ENCODE measurements around the gene GKN1.

Gene GKN1

DNA sequence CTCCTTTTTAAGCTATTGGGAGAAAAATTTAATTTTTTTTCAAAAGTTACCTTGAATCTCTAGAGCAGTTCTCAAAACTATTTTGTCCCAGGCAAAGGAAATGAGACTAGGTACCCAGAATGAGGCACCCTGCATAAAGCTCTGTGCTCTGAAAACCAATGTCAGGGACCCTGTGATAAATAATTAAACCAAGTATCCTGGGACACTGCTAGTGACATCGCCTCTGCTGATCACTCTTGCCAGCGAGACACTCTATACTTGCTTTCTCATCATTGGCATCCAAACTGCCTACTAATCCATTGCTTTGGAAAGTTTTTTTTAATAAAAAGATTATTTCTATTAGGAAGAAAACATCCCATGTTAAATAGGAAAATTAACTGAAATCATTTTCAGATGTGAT lies 1.4 kb downstream of the GKN1 start:
- Histone ChIP-seq H3K27me3 (peaks cover 3% of the 10 kb centered on the region; the same call in 1 of the 2 replicates), H3K4me1 (no peaks in the 10 kb centered on the region), H3K36me3 (no peaks in the 10 kb centered on the region), H3K9me3 (no peaks in the 10 kb centered on the region), H3K4me3 (ENCODE audit: low read depth, low read length) (no peak overlapping the region)
- no peak for DNase-seq
- TF ChIP-seq, protein P1, sequence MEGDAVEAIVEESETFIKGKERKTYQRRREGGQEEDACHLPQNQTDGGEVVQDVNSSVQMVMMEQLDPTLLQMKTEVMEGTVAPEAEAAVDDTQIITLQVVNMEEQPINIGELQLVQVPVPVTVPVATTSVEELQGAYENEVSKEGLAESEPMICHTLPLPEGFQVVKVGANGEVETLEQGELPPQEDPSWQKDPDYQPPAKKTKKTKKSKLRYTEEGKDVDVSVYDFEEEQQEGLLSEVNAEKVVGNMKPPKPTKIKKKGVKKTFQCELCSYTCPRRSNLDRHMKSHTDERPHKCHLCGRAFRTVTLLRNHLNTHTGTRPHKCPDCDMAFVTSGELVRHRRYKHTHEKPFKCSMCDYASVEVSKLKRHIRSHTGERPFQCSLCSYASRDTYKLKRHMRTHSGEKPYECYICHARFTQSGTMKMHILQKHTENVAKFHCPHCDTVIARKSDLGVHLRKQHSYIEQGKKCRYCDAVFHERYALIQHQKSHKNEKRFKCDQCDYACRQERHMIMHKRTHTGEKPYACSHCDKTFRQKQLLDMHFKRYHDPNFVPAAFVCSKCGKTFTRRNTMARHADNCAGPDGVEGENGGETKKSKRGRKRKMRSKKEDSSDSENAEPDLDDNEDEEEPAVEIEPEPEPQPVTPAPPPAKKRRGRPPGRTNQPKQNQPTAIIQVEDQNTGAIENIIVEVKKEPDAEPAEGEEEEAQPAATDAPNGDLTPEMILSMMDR (IDR thresholded peaks at IDR 0.05; ENCODE audit: low read depth, low read length), result no peak

DNA sequence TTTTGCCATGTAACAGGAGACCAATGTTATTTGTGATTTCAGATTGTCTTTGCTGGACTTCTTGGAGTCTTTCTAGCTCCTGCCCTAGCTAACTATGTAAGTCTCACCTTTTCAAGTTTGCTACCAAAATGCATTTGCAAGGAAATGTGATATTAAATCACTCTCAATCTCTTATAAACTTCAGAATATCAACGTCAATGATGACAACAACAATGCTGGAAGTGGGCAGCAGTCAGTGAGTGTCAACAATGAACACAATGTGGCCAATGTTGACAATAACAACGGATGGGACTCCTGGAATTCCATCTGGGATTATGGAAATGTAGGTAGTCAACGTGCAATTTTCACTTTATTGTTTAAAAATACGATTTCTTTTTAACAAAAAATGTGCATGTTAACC lies 3.0 kb downstream of the GKN1 start:
- TF ChIP-seq, protein P1 (IDR thresholded peaks at IDR 0.05; ENCODE audit: low read depth, low read length), result no peak
- Histone ChIP-seq H3K36me3 (no peaks in the 10 kb centered on the region), H3K4me1 (no peaks in the 10 kb centered on the region)

DNA sequence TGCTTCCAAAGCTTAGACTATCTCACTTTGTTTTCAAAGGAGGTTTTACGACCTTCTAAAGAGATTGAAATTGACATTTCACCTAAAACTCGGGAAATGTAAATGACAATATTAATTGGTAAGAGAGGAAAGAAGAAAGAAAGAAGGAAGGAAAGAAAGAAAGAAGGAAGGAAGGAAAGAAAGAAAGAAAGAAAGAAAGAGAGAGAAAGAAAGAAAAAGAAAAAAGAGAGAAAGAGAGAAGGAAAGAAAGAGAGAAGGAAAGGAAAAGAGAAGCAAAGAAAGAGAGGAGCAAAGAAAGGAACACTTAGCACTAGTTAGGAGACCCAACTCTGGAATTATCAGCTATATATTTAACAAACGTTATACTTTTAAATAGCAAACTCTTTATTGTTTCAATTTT lies 3.7 kb downstream of the GKN1 start:
- Histone ChIP-seq H3K4me3 (ENCODE audit: low read depth, low read length) (no peak overlapping the region), H3K36me3 (no peaks in the 10 kb centered on the region), H3K9me3 (no peaks in the 10 kb centered on the region), H3K4me1 (no peaks in the 10 kb centered on the region), H3K27me3 (peaks cover 3% of the 10 kb centered on the region; the same call in 1 of the 2 replicates)
- no peak for DNase-seq
- TF ChIP-seq, protein P1 (IDR thresholded peaks at IDR 0.05; ENCODE audit: low read depth, low read length), result no peak

More for the DNA sequence above, 3.0 kb downstream of the GKN1 start:
- no peak overlapping the region for H3K4me3 ChIP-seq (ENCODE audit: low read depth, low read length)
- H3K9me3 ChIP-seq, result no peaks in the 10 kb centered on the region
- H3K27me3 ChIP-seq, result peaks cover 3% of the 10 kb centered on the region; the same call in 1 of the 2 replicates
- no peak for DNase-seq

DNA sequence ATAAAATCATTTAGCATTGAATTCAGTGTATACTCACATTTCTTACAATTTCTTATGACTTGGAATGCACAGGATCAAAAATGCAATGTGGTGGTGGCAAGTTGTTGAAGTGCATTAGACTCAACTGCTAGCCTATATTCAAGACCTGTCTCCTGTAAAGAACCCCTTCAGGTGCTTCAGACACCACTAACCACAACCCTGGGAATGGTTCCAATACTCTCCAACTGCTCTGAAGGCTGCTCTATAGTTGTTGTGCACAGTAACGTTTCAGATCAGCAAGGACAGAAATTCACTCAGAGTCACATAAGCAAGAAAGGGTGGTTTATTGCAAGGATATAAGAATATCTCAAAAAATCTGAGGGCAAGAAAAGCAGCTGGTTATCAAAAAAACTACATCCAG lies 6.5 kb downstream of the GKN1 start:
- DNase-seq, result no peak
- TF ChIP-seq, protein P1 (IDR thresholded peaks at IDR 0.05; ENCODE audit: low read depth, low read length), result no peak
- H3K9me3 ChIP-seq, result no peaks in the 10 kb centered on the region
- H3K4me3 ChIP-seq (ENCODE audit: low read depth, low read length), result no peak overlapping the region
- peaks cover under 1% of the 10 kb centered on the region; the same call in 1 of the 2 replicates for H3K27me3 ChIP-seq
- no peaks in the 10 kb centered on the region for H3K4me1 ChIP-seq
- no peaks in the 10 kb centered on the region for H3K36me3 ChIP-seq

DNA sequence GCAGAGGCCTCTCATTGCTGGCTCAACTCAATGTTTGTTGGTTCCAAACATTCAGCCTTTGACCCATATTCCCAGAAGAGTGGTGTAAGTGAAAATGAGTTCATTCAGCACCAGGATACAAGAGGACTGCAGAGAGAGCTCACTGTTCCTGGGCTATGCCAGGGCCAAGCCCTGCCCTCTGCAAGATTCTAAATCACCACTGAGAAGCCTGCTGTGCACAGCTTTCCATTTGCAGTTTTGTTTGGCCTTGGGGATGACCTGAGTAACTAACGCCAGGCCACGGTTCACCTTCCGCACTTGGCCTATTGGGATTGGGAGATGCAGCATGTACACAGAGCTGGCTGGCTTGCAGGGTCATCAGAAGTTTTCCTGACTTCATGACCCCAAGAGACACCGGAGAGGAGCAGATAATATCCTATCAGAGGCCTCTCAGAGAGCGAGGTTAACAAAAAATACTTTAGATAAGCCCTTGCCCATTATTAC lies 12.6 kb downstream of the GKN1 start:
- H3K4me1 ChIP-seq, result no peaks in the 10 kb centered on the region
- no peaks in the 10 kb centered on the region for H3K9me3 ChIP-seq
- no peaks in the 10 kb centered on the region for H3K36me3 ChIP-seq
- DNase-seq, result no peak
- no peak overlapping the region for H3K4me3 ChIP-seq (ENCODE audit: low read depth, low read length)
- no peaks in the 10 kb centered on the region for H3K27me3 ChIP-seq
- TF ChIP-seq, protein P1 (IDR thresholded peaks at IDR 0.05; ENCODE audit: low read depth, low read length), result no peak

DNA sequence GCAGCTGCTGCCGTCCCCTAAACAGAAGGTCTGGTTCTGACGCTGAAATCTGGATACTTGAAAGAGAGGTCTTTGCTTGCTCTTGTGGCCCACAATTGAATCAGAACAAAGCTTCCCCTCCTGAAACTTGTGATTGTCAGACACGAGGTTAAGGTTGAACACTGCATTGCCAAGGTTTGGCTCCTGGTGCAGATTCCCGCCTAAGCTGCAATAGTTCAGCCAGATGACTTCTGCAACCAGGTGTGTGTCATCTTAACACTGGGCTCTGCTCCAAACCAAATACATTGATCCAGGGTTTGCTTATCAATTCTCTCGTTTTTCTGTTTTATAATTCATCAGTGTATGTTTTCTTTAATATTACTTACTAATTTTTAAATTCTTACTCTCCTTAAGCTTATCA lies 14.6 kb downstream of the GKN1 start:
- Histone ChIP-seq H3K9me3 (no peaks in the 10 kb centered on the region), H3K36me3 (no peaks in the 10 kb centered on the region), H3K4me1 (no peaks in the 10 kb centered on the region), H3K4me3 (ENCODE audit: low read depth, low read length) (no peak overlapping the region), H3K27me3 (no peaks in the 10 kb centered on the region)
- TF ChIP-seq, protein P1 (IDR thresholded peaks at IDR 0.05; ENCODE audit: low read depth, low read length), result no peak
- no peak for DNase-seq

All from BE2C (cell line).